ENCODE measurements around the gene MRFAP1L1.

The MRFAP1L1 gene

DNA sequence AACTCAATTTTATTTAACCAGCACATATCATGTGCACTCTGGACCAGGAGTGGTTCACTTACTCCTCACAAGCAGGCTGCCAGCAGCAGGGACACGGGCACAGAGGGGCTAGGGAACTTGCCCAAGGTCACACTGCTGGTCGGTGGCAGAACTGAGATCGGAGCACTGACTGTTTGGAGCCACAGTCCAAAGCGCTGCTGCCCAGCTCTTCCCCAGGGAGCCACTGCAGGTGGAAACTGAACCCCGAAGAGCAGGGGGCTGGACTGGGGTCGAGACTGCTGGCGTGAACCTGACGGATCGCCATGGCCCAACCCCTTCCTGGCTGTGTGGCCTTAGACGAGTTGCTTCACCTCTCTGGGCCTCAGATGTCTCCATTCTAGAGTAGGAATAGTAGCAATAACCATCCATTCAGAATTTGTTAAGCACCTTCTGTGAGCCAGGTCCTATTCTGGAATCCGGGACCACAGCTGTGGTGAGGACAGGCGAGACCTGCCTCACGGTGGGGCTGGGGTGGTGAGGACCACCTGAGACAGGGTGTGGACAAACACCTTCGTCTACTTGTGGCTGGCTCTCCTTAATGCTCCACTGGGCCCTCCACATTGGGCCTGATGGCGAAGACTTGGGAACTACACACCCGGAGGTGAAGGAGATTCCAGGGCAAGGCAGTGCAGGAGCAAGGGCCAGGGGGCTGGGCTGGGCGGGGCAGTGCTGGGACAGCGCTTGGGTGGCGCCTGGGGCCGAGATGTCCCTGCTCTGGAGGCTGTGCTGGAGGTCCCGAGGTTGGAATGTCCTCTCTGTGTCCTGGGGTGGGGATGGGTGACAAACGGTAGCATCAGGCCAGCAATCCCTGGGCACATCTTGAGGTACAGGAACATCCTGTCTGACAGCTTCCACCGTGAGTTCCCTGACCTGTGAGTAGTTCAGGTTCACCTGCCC lies 40.9 kb upstream of the MRFAP1L1 start:
- Histone ChIP-seq H3K27me3 (ENCODE audit: control insufficient read depth, insufficient read depth, low read length) (no peaks in the 10 kb centered on the region), H3K4me3 (ENCODE audit: low read length) (no peak overlapping the region), H3K4me1 (ENCODE audit: control insufficient read depth, insufficient read depth, low read length) (no peaks in the 10 kb centered on the region), H3K27ac (ENCODE audit: low read length) (no peak overlapping the region), H3K9me3 (ENCODE audit: control insufficient read depth, insufficient read depth, low read length) (no peaks in the 10 kb centered on the region), H3K36me3 (ENCODE audit: control insufficient read depth, insufficient read depth, low read length) (no peaks in the 10 kb centered on the region)
- WGBS (ENCODE audit: insufficient coverage, insufficient read length): no CpG with 5 or more reads among the region's 23 CpGs
- DNase-seq (ENCODE audit: low read depth, low spot score): no peak

DNA sequence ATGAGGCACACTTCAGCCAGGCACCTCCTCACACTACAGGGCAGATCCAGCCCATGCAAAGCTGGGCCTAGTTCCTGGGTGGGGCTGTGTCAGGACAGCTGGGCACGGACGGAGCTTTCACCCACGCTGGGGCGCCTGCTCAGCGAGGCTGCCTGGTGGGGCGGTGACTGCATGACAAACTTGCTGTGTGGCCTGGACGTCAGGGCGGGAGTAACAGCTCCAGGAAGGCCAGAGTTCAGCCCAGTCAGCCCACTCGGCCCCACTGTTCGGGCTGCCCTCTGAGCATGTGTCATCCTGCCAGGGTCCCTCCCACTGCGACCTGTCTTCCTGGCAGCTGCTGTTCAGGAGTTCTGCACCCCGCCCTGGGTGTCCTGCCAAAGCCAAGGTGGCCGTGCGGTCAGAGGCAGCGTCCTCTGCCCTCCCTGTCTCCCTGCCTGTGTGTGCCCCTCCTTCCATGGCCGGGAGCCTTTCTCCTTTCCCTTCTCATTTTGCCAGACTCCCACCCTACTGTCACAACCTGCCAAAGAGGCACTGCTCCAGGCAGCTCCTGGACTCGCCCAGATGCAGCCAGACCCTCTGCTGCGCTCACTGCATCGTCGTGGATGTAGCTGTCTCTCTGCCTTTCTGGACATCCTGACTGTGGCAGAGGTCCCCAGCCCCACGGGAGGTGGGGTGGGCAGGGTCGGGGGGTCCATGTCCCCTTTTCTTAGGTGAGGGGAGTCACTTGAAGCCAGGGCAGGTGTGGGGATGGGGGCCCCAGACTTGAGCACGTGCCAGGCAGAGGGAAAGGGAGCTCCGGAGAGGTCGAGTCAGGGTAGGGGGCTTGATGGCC lies 39.9 kb upstream of the MRFAP1L1 start:
- no peak overlapping the region for H3K4me3 ChIP-seq (ENCODE audit: low read length)
- no peaks in the 10 kb centered on the region for H3K27me3 ChIP-seq (ENCODE audit: control insufficient read depth, insufficient read depth, low read length)
- no peaks in the 10 kb centered on the region for H3K36me3 ChIP-seq (ENCODE audit: control insufficient read depth, insufficient read depth, low read length)
- no peak for DNase-seq (ENCODE audit: low read depth, low spot score)
- no CpG with 5 or more reads among the region's 25 CpGs for WGBS (ENCODE audit: insufficient coverage, insufficient read length)
- H3K4me1 ChIP-seq (ENCODE audit: control insufficient read depth, insufficient read depth, low read length): no peaks in the 10 kb centered on the region
- no peaks in the 10 kb centered on the region for H3K9me3 ChIP-seq (ENCODE audit: control insufficient read depth, insufficient read depth, low read length)
- no peak overlapping the region for H3K27ac ChIP-seq (ENCODE audit: low read length)

GRCh38 chr4:6748286-6748685 lies 38.6 kb upstream of the MRFAP1L1 start:
- no peak overlapping the region for H3K4me3 ChIP-seq (ENCODE audit: low read length)
- H3K27ac ChIP-seq (ENCODE audit: low read length): no peak overlapping the region
- no peaks in the 10 kb centered on the region for H3K9me3 ChIP-seq (ENCODE audit: control insufficient read depth, insufficient read depth, low read length)
- no peaks in the 10 kb centered on the region for H3K27me3 ChIP-seq (ENCODE audit: control insufficient read depth, insufficient read depth, low read length)
- no peaks in the 10 kb centered on the region for H3K4me1 ChIP-seq (ENCODE audit: control insufficient read depth, insufficient read depth, low read length)
- no CpG with 5 or more reads among the region's 9 CpGs for WGBS (ENCODE audit: insufficient coverage, insufficient read length)
- no peaks in the 10 kb centered on the region for H3K36me3 ChIP-seq (ENCODE audit: control insufficient read depth, insufficient read depth, low read length)
- no peak for DNase-seq (ENCODE audit: low read depth, low spot score)

DNA sequence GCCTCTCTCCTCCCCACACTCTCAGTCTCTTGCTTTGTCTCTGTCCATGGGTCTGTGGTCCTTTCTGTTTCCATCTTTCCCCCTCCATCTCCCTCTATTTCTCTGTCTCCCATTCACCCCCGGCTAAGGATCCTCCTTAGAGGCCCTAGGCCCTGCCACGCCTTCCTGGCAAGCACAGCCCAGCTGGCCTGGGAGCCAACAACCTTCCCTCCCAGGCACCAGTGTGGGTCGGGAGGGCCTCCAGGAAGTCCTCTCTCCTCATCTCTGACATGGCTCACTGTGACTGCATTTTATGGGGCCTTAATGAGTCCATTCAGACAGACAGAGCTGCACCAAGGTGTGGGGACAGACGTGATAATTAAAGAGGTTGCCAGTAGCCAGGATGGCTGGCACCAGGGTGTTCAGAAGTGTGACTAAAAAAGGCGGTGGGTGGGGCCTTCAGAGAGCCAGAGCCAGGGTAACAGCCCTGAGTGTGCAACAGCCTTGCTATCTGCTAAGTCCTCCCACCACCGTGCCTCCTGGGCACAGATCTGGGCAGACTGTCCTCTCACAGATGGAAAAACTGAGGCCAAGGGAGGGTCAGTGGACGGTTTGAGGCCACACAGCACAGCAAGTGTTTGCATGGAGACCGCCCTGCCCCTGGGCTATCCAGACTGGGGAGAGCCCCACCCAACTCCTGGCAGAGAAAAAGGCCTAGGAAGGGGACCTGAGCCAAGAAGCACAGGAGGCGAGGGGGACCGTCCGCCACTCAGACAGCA lies 37.8 kb upstream of the MRFAP1L1 start:
- no CpG with 5 or more reads among the region's 11 CpGs for WGBS (ENCODE audit: insufficient coverage, insufficient read length)
- no peak for DNase-seq (ENCODE audit: low read depth, low spot score)

GRCh38 chr4:6746721-6747293 lies 37.1 kb upstream of the MRFAP1L1 start:
- no peak overlapping the region for H3K4me3 ChIP-seq (ENCODE audit: low read length)
- no peaks in the 10 kb centered on the region for H3K9me3 ChIP-seq (ENCODE audit: control insufficient read depth, insufficient read depth, low read length)
- no peaks in the 10 kb centered on the region for H3K4me1 ChIP-seq (ENCODE audit: control insufficient read depth, insufficient read depth, low read length)
- no peaks in the 10 kb centered on the region for H3K27me3 ChIP-seq (ENCODE audit: control insufficient read depth, insufficient read depth, low read length)
- DNase-seq (ENCODE audit: low read depth, low spot score): no peak
- no peaks in the 10 kb centered on the region for H3K36me3 ChIP-seq (ENCODE audit: control insufficient read depth, insufficient read depth, low read length)
- no peak overlapping the region for H3K27ac ChIP-seq (ENCODE audit: low read length)
- WGBS (ENCODE audit: insufficient coverage, insufficient read length): no CpG with 5 or more reads among the region's 20 CpGs

More for the DNA sequence above, 37.8 kb upstream of the MRFAP1L1 start:
- Histone ChIP-seq H3K9me3 (ENCODE audit: control insufficient read depth, insufficient read depth, low read length) (no peaks in the 10 kb centered on the region), H3K4me1 (ENCODE audit: control insufficient read depth, insufficient read depth, low read length) (no peaks in the 10 kb centered on the region), H3K27ac (ENCODE audit: low read length) (no peak overlapping the region), H3K4me3 (ENCODE audit: low read length) (no peak overlapping the region), H3K27me3 (ENCODE audit: control insufficient read depth, insufficient read depth, low read length) (no peaks in the 10 kb centered on the region), H3K36me3 (ENCODE audit: control insufficient read depth, insufficient read depth, low read length) (no peaks in the 10 kb centered on the region)

- no peak overlapping the region for H3K27ac ChIP-seq (ENCODE audit: low read length)
- no peaks in the 10 kb centered on the region for H3K4me1 ChIP-seq (ENCODE audit: control insufficient read depth, insufficient read depth, low read length)
- DNase-seq (ENCODE audit: low read depth, low spot score): no peak
- H3K4me3 ChIP-seq (ENCODE audit: low read length): no peak overlapping the region
- H3K27me3 ChIP-seq (ENCODE audit: control insufficient read depth, insufficient read depth, low read length): no peaks in the 10 kb centered on the region
- no CpG with 5 or more reads among the region's 11 CpGs for WGBS (ENCODE audit: insufficient coverage, insufficient read length)
- H3K9me3 ChIP-seq (ENCODE audit: control insufficient read depth, insufficient read depth, low read length): no peaks in the 10 kb centered on the region
- no peaks in the 10 kb centered on the region for H3K36me3 ChIP-seq (ENCODE audit: control insufficient read depth, insufficient read depth, low read length)
Measured at GRCh38 chr4:6742989-6743388, 33.3 kb upstream of the MRFAP1L1 start.

GRCh38 chr4:6742507-6742906 lies 32.8 kb upstream of the MRFAP1L1 start:
- no peaks in the 10 kb centered on the region for H3K9me3 ChIP-seq (ENCODE audit: control insufficient read depth, insufficient read depth, low read length)
- DNase-seq (ENCODE audit: low read depth, low spot score): no peak
- H3K4me3 ChIP-seq (ENCODE audit: low read length): no peak overlapping the region
- 100% methylated on average over 1 of the region's 2 CpGs for WGBS (ENCODE audit: insufficient coverage, insufficient read length)
- H3K27me3 ChIP-seq (ENCODE audit: control insufficient read depth, insufficient read depth, low read length): no peaks in the 10 kb centered on the region
- no peaks in the 10 kb centered on the region for H3K4me1 ChIP-seq (ENCODE audit: control insufficient read depth, insufficient read depth, low read length)
- H3K36me3 ChIP-seq (ENCODE audit: control insufficient read depth, insufficient read depth, low read length): no peaks in the 10 kb centered on the region
- no peak overlapping the region for H3K27ac ChIP-seq (ENCODE audit: low read length)

- Histone ChIP-seq H3K4me3 (ENCODE audit: low read length) (no peak overlapping the region), H3K36me3 (ENCODE audit: control insufficient read depth, insufficient read depth, low read length) (no peaks in the 10 kb centered on the region), H3K27me3 (ENCODE audit: control insufficient read depth, insufficient read depth, low read length) (no peaks in the 10 kb centered on the region), H3K4me1 (ENCODE audit: control insufficient read depth, insufficient read depth, low read length) (no peaks in the 10 kb centered on the region), H3K9me3 (ENCODE audit: control insufficient read depth, insufficient read depth, low read length) (no peaks in the 10 kb centered on the region), H3K27ac (ENCODE audit: low read length) (no peak overlapping the region)
- DNase-seq (ENCODE audit: low read depth, low spot score): no peak
- no CpG with 5 or more reads among the region's 8 CpGs for WGBS (ENCODE audit: insufficient coverage, insufficient read length)
Measured at GRCh38 chr4:6740347-6740746, 30.7 kb upstream of the MRFAP1L1 start.

DNA sequence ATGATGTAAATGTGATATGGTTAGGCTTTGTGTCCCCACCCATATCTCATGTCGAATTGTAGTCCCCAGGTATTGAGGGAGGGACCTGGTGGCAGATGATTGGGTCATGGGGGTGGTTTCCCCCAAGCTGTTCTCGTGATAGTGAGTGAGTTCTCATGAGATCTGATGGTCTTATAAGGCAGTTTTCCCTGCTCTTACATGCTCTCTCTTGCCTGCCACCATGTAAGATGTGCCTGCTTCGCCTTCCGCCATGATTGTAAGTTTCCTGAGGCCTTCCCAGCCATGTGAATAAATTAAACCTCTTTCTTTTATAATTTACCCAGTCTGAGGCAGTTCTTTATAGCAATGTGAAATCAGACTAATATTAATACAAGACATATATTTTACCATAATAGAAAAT lies 30.3 kb upstream of the MRFAP1L1 start:
- Histone ChIP-seq H3K9me3 (ENCODE audit: control insufficient read depth, insufficient read depth, low read length) (no peaks in the 10 kb centered on the region), H3K36me3 (ENCODE audit: control insufficient read depth, insufficient read depth, low read length) (no peaks in the 10 kb centered on the region), H3K27me3 (ENCODE audit: control insufficient read depth, insufficient read depth, low read length) (no peaks in the 10 kb centered on the region), H3K27ac (ENCODE audit: low read length) (no peak overlapping the region), H3K4me1 (ENCODE audit: control insufficient read depth, insufficient read depth, low read length) (no peaks in the 10 kb centered on the region), H3K4me3 (ENCODE audit: low read length) (no peak overlapping the region)
- DNase-seq (ENCODE audit: low read depth, low spot score): no peak
- WGBS (ENCODE audit: insufficient coverage, insufficient read length): no CpG with 5 or more reads among the region's 4 CpGs
